CD4-positive, alpha-beta T cell treated with Interleukin-17A for 4 hours (primary cell): Measurements from ENCODE around the gene ADAMTSL1.

Experiments used
- DNase-seq: peaks from one replicate; pipeline ENCODE4 v3.0.0-alpha.2; 2020; ENCODE audit warnings: mixed read lengths

The ADAMTSL1 gene

GRCh38 chr9:18877984-18878383, 404.0 kb downstream of the ADAMTSL1 start:
- DNase-seq, result no peak

GRCh38 chr9:18881758-18882157, 407.8 kb downstream of the ADAMTSL1 start:
- no peak for DNase-seq

GRCh38 chr9:18887546-18887945, 413.6 kb downstream of the ADAMTSL1 start:
- DNase-seq, result no peak

GRCh38 chr9:18888290-18888689, 414.3 kb downstream of the ADAMTSL1 start:
- DNase-seq, result no peak

- DNase-seq, result no peak
Observed at GRCh38 chr9:18889550-18889949, 415.6 kb downstream of the ADAMTSL1 start.

- DNase-seq, result no peak
Observed at GRCh38 chr9:18890372-18890771, 416.4 kb downstream of the ADAMTSL1 start.

- DNase-seq, result no peak
Observed at GRCh38 chr9:18891946-18892670, 418.2 kb downstream of the ADAMTSL1 start.

- no peak for DNase-seq
Observed at GRCh38 chr9:18893046-18893445, 419.1 kb downstream of the ADAMTSL1 start.

GRCh38 chr9:18893491-18893890, 419.5 kb downstream of the ADAMTSL1 start:
- no peak for DNase-seq

GRCh38 chr9:18896004-18896403, 422.1 kb downstream of the ADAMTSL1 start:
- no peak for DNase-seq

- no peak for DNase-seq
Observed at GRCh38 chr9:18896531-18897179, 422.7 kb downstream of the ADAMTSL1 start.

GRCh38 chr9:18903450-18903849, 429.5 kb downstream of the ADAMTSL1 start:
- DNase-seq, result no peak

- no peak for DNase-seq
Observed at GRCh38 chr9:18905028-18905882, 431.3 kb downstream of the ADAMTSL1 start.

- DNase-seq, result no peak
Observed at GRCh38 chr9:18905883-18906629, 432.1 kb downstream of the ADAMTSL1 start.

GRCh38 chr9:18906656-18907395, 432.9 kb downstream of the ADAMTSL1 start:
- DNase-seq, result no peak

GRCh38 chr9:18907927-18908625, 434.1 kb downstream of the ADAMTSL1 start:
- DNase-seq, result no peak

GRCh38 chr9:18909140-18910018, 435.4 kb downstream of the ADAMTSL1 start:
- DNase-seq, result no peak

- no peak for DNase-seq
Observed at GRCh38 chr9:18910435-18910834, 436.5 kb downstream of the ADAMTSL1 start.

GRCh38 chr9:18910916-18911315, 437.0 kb downstream of the ADAMTSL1 start:
- DNase-seq, result no peak

- DNase-seq, result no peak
Observed at GRCh38 chr9:18911714-18912342, 437.9 kb downstream of the ADAMTSL1 start.
